C4-2B (cell line): ENCODE data around the gene ELMO1.

Source experiments
- ZFX ChIP-seq: fragments of 450-650 bp; IDR thresholded peaks from 2 replicates; pipeline ENCODE4 v1.6.1; 2017
- TF ChIP-seq, protein P1 (sequence below): fragments of 450-650 bp; conservative IDR thresholded peaks from 2 replicates; pipeline ENCODE4 v1.5.1; 2017; ENCODE audit warnings: mild to moderate bottlenecking

DNA sequence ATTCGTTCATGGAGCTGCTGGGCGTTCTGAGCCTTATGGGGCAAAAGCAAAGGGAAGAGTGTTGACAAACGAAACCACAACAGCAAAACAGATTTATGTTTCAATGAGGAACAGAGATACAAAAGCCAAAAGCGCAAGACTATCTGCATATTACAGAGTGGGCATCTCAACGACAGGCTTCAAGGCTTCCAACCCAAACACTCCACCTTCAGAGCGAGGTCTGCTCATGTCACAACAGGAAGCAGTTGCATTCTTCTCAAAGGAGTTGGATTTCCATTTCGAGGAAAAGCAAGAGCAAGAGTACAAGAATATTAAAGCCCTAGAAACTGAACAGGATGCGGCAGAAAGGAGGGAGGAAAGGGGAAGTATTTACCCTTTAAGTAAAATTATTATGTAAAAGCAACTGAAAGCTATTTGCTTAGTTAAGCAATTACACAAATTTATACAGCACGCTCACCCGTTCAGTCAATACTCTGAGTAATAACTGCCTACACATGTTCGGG, 189.3 kb downstream of the ELMO1 start:
- TF ChIP-seq, protein P1, sequence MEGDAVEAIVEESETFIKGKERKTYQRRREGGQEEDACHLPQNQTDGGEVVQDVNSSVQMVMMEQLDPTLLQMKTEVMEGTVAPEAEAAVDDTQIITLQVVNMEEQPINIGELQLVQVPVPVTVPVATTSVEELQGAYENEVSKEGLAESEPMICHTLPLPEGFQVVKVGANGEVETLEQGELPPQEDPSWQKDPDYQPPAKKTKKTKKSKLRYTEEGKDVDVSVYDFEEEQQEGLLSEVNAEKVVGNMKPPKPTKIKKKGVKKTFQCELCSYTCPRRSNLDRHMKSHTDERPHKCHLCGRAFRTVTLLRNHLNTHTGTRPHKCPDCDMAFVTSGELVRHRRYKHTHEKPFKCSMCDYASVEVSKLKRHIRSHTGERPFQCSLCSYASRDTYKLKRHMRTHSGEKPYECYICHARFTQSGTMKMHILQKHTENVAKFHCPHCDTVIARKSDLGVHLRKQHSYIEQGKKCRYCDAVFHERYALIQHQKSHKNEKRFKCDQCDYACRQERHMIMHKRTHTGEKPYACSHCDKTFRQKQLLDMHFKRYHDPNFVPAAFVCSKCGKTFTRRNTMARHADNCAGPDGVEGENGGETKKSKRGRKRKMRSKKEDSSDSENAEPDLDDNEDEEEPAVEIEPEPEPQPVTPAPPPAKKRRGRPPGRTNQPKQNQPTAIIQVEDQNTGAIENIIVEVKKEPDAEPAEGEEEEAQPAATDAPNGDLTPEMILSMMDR = no peak
- TF ChIP-seq ZFX = no peak
